Keratinocyte (primary cell): Measurements from ENCODE around the gene TMPRSS2. TPM values are rescaled to one million over a fixed set of nuclear protein-coding genes. Genes with fewer than 3 reads are reported as not detected.

Source experiments
- DNase-seq: peaks from one replicate; pipeline ENCODE4 v3.0.0-alpha.2; 2011; ENCODE audit warnings: low read depth, missing footprints, low spot score
- FAIRE-seq: peaks from 2 replicates; lab custom pipeline; 2011; peaks lifted over from hg19 to GRCh38; lab: Jason Lieb, UNC
- H2AFZ ChIP-seq: 2 replicates; pipeline ENCODE4 v1.6.0; 2012; ENCODE audit warnings: low read length, control low read depth, inconsistent platforms; ENCODE audit not compliant: control insufficient read depth
- H3K27ac ChIP-seq: 2 replicates; pipeline ENCODE4 v1.5.1; 2011; ENCODE audit warnings: low read length; ENCODE audit not compliant: control insufficient read depth, insufficient read depth
- H3K27me3 ChIP-seq: 3 replicates; pipeline ENCODE4 v1.6.0; 2011; ENCODE audit warnings: low read length; ENCODE audit not compliant: control insufficient read depth, insufficient read depth; ENCODE audit errors: extremely low read depth
- H3K36me3 ChIP-seq, 2 experiments: 2 replicates in 1 of 2; 3 replicates in 1 of 2; pipeline ENCODE4 v1.5.1; 2011; ENCODE audit warnings: low read length in 2 of 2, mild to moderate bottlenecking in 1 of 2; ENCODE audit not compliant: control insufficient read depth in 2 of 2, insufficient read depth in 2 of 2; ENCODE audit errors: extremely low read depth in 1 of 2
- H3K4me1 ChIP-seq: 3 replicates; pipeline ENCODE4 v1.5.1; 2011; ENCODE audit warnings: low read length; ENCODE audit not compliant: control insufficient read depth, insufficient read depth; ENCODE audit errors: extremely low read depth
- H3K4me2 ChIP-seq: 3 replicates; pipeline ENCODE4 v1.6.0; 2011; ENCODE audit warnings: low read depth, low read length; ENCODE audit not compliant: control insufficient read depth, insufficient read depth; ENCODE audit errors: extremely low read depth
- H3K4me3 ChIP-seq, 3 experiments: fragments of 200-600 bp in 1 of 3; sonication (generic) in 1 of 3; 2 replicates in 2 of 3; 3 replicates in 1 of 3; pipeline ENCODE4 v1.5.1; 2011 to 2016; ENCODE audit warnings: low read length in 3 of 3, mild to moderate bottlenecking in 3 of 3, control low read depth in 2 of 3, inconsistent platforms in 1 of 3, low read depth in 1 of 3, mixed read lengths in 1 of 3, mixed run types in 1 of 3, moderate library complexity in 1 of 3; ENCODE audit not compliant: control insufficient read depth in 2 of 3, insufficient read depth in 2 of 3; ENCODE audit errors: extremely low read depth in 1 of 3
- H3K79me2 ChIP-seq: 2 replicates; pipeline ENCODE4 v1.6.0; 2012; ENCODE audit warnings: low read length; ENCODE audit not compliant: control insufficient read depth, insufficient read depth
- H3K9ac ChIP-seq: 3 replicates; pipeline ENCODE4 v1.6.0; 2011; ENCODE audit warnings: low read length; ENCODE audit not compliant: control insufficient read depth, insufficient read depth; ENCODE audit errors: extremely low read depth
- H3K9me1 ChIP-seq: 3 replicates; pipeline ENCODE4 v1.6.0; 2011; ENCODE audit warnings: low read length; ENCODE audit not compliant: control insufficient read depth, insufficient read depth; ENCODE audit errors: extremely low read depth
- H3K9me3 ChIP-seq: 2 replicates; pipeline ENCODE4 v1.5.1; 2012; ENCODE audit warnings: low read depth, low read length; ENCODE audit not compliant: control insufficient read depth
- H4K20me1 ChIP-seq: 3 replicates; pipeline ENCODE4 v1.6.0; 2011; ENCODE audit warnings: low read length; ENCODE audit not compliant: control insufficient read depth, insufficient read depth; ENCODE audit errors: extremely low read depth
- CTCF ChIP-seq, 3 experiments: IDR thresholded peaks in 1 of 3; conservative IDR thresholded peaks in 1 of 3; optimal IDR thresholded peaks in 1 of 3; 2 replicates in 2 of 3; 3 replicates in 1 of 3; pipeline versions ENCODE3 to v1.5.1; 2011; ENCODE audit warnings: low read length in 3 of 3, mild to moderate bottlenecking in 3 of 3, moderate library complexity in 2 of 3, control low read depth in 1 of 3, inconsistent platforms in 1 of 3; ENCODE audit not compliant: insufficient read depth in 2 of 3; ENCODE audit errors: extremely low read depth in 1 of 3
- EZH2 ChIP-seq: IDR thresholded peaks from one replicate; pipeline ENCODE4 v1.6.1; 2012; ENCODE audit warnings: inconsistent platforms, mild to moderate bottlenecking, low read length, moderate library complexity
- dilution Hi-C: fragments of 300-500 bp; cut with MboI; formaldehyde crosslinking; loops from one replicate; pipeline ENCODE4 v1.7.0; 2020; ENCODE audit warnings: low sequenced_read_pairs; ENCODE audit not compliant: extremely low pct_ligation_motif_present
- polyA plus RNA-seq, 5 experiments: library from polyadenylated mRNA; depleted of rRNA in 3 of 5; stranded (reverse) in 3 of 5; stranded (forward) in 1 of 5; unstranded in 1 of 5; fragments of >200 nt; gene quantifications; 1 replicate in 1 of 5; 2 replicates in 3 of 5; 3 replicates in 1 of 5; pipeline versions ENCODE4 v1.2.1 to v1.2.3, GENCODE V29; 2011 to 2012; ENCODE audit warnings: missing spikeins in 2 of 5, low read depth in 1 of 5, low replicate concordance in 1 of 5

TMPRSS2 gene
- polyA plus RNA-seq, 1 donor (not counting 4 experiments of a cell fraction or from before 2014, with no cell fraction given), result not detected

- H3K4me3 ChIP-seq, result no peak overlapping the region
- no peak overlapping the region for H3K27ac ChIP-seq
- TF ChIP-seq EZH2, result no peak
- no peak for TF ChIP-seq CTCF (optimal IDR thresholded peaks at IDR 0.05 in 1 of 3, IDR thresholded peaks at IDR 0.05 in 1 of 3, conservative IDR thresholded peaks at IDR 0.05 in 1 of 3; ENCODE audit: extremely low read depth in 1 of 3, insufficient read depth in 2 of 3, low read length in 3 of 3)
- peaks cover 2% of the 10 kb centered on the region for H4K20me1 ChIP-seq
- no peak overlapping the region for H2AFZ ChIP-seq
- H3K79me2 ChIP-seq, result no peaks in the 10 kb centered on the region
- H3K27me3 ChIP-seq, result peaks cover 40% of the 10 kb centered on the region
- H3K9me3 ChIP-seq, result no peaks in the 10 kb centered on the region
- dilution Hi-C loops, result no loop called here
- H3K9ac ChIP-seq, result no peak overlapping the region
- no peak for FAIRE-seq
- no peak overlapping the region for H3K4me2 ChIP-seq
- H3K36me3 ChIP-seq, result no peaks in the 10 kb centered on the region
- H3K9me1 ChIP-seq, result no peaks in the 10 kb centered on the region
- DNase-seq, result no peak
- H3K4me1 ChIP-seq, result no peaks in the 10 kb centered on the region
Observed at GRCh38 chr21:41503331-41503730, 4.6 kb downstream of the TMPRSS2 start.

- Histone ChIP-seq H3K9me3 (no peaks in the 10 kb centered on the region), H3K36me3 (no peaks in the 10 kb centered on the region), H3K27ac (no peak overlapping the region), H3K9me1 (no peaks in the 10 kb centered on the region), H3K4me2 (no peak overlapping the region), H2AFZ (no peak overlapping the region), H3K79me2 (no peaks in the 10 kb centered on the region), H4K20me1 (peaks cover 2% of the 10 kb centered on the region), H3K4me3 (no peak overlapping the region), H3K27me3 (peaks cover 33% of the 10 kb centered on the region), H3K9ac (no peak overlapping the region), H3K4me1 (no peaks in the 10 kb centered on the region)
- FAIRE-seq, result no peak
- no peak for DNase-seq
- dilution Hi-C loops, result no loop called here
- TF ChIP-seq CTCF (optimal IDR thresholded peaks at IDR 0.05 in 1 of 3, IDR thresholded peaks at IDR 0.05 in 1 of 3, conservative IDR thresholded peaks at IDR 0.05 in 1 of 3; ENCODE audit: extremely low read depth in 1 of 3, insufficient read depth in 2 of 3, low read length in 3 of 3) (peak in 1 of 3 experiments; percentile 13), EZH2 (no peak)
Observed at GRCh38 chr21:41501919-41502318, 6.0 kb downstream of the TMPRSS2 start.
